KBM-7 (cell line): ENCODE data around the gene RNF224.
A peak's percentile ranks its signal among the peaks of the same experiment; 100 is the strongest.

Experiments used
- DNase-seq: peaks from one replicate; pipeline ENCODE4 v3.0.0-alpha.2; 2015
- in situ Hi-C: fragments of 300-500 bp; cut with MboI; formaldehyde crosslinking; loops from 2 replicates; pipeline ENCODE4 v1.14.3; 2020; ENCODE audit warnings: low sequenced_read_pairs, low pct_unique_long_range_greater_than_20kb, mixed read lengths

The RNF224 gene

GRCh38 chr9:137227054-137227852 is at the start of gene RNF224:
TSS of gene RNF224 (plus strand) at chr9:137227502. CDS start at chr9:137228336, 834 bp downstream.
- in situ Hi-C loops = no loop called here
- DNase-seq = peak; percentile 86

- in situ Hi-C loops = no loop called here
- no peak for DNase-seq
These were observed 48.9 kb upstream of the RNF224 start for GRCh38 chr9:137178201-137178938.

DNA sequence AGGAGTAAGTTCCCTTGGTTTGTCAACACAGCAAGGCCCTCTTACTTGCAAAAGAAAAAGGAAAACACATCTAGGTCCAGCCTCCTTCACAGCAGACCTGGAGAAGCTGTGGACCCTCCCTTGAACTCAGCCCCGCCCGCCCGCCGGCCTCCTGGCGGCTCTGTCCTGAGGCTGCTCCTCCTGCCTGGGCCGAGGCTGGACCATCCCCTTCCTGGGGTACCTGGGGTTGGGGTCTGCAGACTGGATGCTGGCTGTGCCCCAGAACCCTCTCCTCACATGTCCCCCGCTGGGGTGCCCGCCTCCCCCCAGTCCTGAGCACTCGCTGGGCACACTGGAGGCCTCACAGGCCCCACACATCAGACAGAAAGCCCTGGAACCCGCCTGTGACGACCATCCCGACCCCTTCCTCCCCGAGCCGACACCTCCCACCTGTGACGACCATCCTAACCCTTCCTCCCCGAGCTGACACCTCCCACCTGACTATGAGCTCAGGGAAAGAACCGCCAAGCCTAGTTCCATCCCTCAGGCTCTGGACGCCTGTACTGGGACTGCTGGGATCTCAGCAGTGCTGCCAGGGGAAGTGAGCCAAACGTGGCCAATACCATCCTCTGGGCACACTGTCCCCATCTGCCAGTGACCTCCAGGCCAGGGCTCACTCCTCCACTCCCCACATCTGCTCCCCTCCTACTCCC is 48.2 kb upstream of the RNF224 start:
- in situ Hi-C loops = no loop called here
- DNase-seq = no peak

DNA sequence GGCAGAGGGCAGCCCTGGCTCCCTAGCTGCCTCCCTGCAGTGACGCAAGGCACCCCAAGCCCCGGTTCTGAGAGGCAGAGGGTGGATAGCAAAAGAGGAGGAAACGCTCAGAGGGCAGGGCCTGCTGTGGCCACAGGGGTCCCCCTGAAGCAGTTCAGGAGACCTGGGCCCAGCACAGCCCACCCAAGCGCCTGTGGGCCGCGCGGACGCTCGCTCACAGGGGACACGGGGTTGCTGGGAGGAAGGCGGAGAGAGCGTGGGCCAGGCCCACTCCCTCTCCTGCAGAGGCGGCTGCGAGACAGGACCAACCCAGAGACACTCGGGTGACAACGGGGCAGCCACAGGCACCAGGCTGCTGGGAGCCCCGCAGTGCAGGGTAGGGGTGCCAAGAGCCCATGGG is 47.5 kb upstream of the RNF224 start:
- in situ Hi-C loops = no loop called here
- DNase-seq = no peak

DNA sequence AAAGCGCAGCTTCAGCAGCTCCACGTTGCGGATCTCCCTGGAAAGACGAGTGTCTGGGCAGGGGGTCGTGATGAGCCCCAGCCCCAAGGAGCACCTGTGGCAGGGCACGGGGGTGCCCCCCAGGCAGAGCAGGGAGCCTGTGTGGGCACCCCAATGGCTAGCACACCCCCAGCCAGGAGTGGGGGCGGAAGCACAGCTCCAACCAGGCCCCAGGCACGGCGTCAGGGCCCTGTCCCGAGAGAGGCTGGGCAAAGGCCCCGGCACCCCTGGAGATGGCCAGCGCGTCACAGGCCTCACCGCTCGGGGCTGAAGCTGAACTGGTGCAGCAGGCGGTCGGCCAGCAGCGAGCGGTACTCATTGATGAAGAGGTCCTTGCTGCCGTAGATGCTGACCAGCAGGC is 46.8 kb upstream of the RNF224 start:
- no peak for DNase-seq
- in situ Hi-C loops = no loop called here

DNA sequence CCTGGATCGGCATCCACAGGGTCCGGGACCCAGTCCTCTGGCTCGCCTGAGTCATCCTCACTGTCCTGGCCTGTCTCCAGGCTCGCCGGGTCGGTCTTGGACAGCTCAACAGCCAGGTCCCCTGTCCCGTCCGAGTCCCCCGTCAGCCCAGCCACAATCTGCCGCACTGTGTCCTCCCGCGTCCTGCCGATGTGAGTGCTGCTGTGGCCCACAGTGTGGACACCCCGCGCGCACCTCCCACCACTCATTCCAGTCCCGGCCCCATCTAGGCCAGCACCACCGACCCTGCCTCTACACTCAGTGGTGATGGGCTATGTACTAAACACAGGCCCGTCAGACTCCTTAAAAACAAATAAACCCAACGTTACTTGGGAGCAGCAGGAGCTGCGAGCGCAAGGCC is 45.6 kb upstream of the RNF224 start:
- in situ Hi-C loops = no loop called here

GRCh38 chr9:137182836-137183235 is 44.5 kb upstream of the RNF224 start:
- no peak for DNase-seq
- in situ Hi-C loops = no loop called here

More for the DNA sequence above, 45.6 kb upstream of the RNF224 start:
- no peak for DNase-seq

DNA sequence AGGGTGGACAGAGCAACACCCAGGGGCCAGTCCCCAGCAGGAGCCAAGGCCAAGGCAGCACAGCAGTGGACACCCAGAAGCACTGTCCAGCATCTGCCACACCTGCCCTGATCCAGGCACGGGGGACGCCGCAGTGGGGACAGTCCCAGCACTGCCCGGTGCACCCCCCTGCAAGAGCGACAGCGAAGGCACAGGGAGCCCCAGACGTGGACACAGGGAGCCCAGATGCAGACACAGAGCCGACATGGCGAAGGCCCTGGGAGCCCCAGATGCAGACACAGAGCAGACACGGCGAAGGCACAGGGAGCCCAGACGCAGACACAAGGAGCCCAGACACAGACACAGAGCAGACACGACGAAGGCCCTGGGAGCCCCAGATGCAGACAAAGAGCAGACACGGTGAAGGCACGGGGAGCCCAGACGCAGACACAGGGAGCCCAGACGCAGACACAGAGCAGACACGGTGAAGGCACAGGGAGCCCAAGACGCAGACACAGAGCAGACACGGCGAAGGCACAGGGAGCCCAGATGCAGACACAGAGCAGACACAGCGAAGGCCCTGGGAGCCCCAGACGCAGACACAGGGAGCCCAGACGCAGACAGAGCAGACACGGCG is 43.2 kb upstream of the RNF224 start:
- in situ Hi-C loops = no loop called here

DNA sequence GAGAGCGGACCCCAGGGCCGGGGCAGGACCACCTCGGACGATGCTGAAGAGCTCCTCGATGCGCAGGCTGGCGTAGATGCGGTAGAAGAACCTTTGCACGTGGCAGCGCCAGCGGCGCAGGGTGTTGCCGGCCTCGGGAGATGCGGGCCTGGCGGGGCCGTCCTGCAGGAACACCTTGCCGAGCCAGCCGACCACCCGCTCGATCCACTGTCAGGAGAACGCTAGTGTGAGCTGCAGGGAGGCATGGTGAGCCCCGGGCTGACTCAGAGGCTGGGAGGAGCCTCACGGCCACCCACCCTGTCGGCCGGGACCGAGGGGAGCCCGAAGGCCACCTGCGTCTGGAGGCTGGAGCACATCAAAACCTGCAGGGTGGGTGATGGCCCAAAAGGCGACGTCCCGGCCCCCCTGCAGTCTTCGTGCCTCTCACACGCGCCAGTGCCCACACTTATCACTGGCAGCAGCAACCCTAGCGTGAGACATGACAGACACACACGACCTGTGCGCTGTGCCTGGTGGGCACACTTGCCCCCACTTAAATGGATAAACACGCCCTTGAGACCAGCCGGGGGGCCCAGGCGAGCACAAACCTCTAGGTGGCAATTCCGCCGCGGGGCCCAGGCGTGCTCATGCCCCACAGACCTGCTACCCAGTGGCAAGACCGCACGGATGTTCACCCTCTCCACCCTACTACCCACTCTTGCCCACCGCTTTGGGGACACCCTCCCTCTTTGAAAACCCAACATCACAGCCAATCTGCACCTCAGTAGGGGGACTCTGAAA is 42.2 kb upstream of the RNF224 start:
- in situ Hi-C loops = no loop called here
- no peak for DNase-seq

More for the DNA sequence above, 43.2 kb upstream of the RNF224 start:
- no peak for DNase-seq

DNA sequence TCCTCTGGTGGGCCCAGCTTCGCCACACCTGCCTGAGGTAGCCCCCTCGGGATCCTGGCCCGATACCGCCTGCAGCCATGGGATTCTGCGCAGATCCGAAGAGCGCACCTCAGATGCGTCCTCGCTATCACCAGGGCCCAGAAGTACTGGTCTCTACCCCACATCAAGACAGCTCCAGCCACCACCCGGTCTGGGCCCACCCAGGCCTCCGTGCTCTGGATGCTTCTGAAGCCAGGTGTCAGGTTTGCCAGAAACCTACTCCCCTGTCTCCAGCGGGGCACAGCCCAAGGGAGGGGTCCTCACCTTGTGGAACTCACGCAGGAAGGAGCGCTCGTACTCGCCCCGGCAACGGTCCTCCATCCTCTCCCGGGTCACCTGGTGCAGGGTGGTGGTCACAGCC is 41.4 kb upstream of the RNF224 start:
- in situ Hi-C loops = no loop called here
- no peak for DNase-seq

DNA sequence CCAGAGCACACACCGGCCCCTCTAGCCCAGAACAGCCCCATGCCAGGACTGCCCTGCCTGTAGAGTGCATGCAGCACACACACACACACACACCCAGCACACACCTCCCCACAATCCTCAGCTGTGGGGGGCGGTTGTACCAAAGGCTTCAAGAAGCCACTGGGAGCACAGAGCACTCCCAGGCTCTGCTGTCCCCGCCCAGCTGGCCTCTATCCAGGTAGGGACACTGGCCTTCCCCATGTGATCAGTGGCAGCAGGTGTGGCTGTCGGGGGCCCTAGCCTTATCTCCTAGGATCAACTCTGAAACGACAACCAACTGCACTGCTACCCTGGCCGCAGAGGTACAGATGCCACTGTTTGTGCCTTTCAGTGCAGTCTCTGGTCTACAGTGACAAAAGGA is 40.9 kb upstream of the RNF224 start:
- DNase-seq = no peak
- in situ Hi-C loops = no loop called here

- DNase-seq = no peak
- in situ Hi-C loops = no loop called here
These were observed 39.9 kb upstream of the RNF224 start for GRCh38 chr9:137187386-137187785.

- in situ Hi-C loops = no loop called here
These were observed 39.2 kb upstream of the RNF224 start for GRCh38 chr9:137188086-137188489.

DNA sequence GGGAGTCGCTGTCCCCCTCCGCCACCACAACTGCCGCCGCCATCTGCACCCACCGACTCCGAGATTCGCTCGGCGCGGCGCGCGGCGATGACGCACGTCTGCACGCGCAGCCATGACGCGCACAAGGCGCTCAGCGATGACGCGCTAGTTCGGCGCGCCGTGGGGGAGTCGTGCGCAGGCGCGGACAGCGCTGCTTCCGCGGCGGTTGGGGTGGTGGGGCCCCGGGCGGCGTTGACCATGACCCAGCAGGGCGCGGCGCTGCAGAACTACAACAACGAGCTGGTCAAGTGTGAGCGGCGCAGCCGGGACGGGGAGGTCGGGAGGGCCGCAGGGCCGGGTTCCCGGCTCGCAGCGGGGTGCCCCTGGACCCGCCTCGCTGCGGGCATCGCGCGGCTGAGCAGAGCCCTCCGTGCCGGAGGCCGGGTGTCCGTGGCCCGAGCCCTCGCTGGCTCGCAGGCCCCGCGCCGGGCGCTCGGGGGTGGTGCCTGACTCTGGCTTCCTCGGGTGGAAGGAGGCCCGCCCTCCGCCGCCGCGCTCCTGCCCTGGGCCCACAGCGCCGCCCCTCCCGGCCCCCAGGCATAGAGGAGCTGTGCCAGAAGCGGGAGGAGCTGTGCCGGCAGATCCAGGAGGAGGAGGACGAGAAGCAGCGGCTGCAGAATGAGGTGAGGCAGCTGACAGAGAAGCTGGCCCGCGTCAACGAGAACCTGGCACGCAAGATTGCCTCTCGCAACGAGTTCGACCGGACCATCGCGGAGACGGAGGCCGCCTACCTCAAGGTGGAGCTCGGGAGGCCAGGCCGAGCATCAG is 38.6 kb upstream of the RNF224 start, which contains the start of the genes ANAPC2 and SSNA1:
Gene ANAPC2 (minus strand): TSS at position 71 of the 807 bp plus-strand sequence. CDS start 28 bp downstream, at position 43.
Gene SSNA1 (plus strand): TSS at position 187 of the 807 bp plus-strand sequence. CDS start 51 bp downstream, at position 238.
- DNase-seq = peak; percentile 93
- in situ Hi-C loops = no loop called here

More at GRCh38 chr9:137188086-137188489, 39.2 kb upstream of the RNF224 start:
- no peak for DNase-seq

DNA sequence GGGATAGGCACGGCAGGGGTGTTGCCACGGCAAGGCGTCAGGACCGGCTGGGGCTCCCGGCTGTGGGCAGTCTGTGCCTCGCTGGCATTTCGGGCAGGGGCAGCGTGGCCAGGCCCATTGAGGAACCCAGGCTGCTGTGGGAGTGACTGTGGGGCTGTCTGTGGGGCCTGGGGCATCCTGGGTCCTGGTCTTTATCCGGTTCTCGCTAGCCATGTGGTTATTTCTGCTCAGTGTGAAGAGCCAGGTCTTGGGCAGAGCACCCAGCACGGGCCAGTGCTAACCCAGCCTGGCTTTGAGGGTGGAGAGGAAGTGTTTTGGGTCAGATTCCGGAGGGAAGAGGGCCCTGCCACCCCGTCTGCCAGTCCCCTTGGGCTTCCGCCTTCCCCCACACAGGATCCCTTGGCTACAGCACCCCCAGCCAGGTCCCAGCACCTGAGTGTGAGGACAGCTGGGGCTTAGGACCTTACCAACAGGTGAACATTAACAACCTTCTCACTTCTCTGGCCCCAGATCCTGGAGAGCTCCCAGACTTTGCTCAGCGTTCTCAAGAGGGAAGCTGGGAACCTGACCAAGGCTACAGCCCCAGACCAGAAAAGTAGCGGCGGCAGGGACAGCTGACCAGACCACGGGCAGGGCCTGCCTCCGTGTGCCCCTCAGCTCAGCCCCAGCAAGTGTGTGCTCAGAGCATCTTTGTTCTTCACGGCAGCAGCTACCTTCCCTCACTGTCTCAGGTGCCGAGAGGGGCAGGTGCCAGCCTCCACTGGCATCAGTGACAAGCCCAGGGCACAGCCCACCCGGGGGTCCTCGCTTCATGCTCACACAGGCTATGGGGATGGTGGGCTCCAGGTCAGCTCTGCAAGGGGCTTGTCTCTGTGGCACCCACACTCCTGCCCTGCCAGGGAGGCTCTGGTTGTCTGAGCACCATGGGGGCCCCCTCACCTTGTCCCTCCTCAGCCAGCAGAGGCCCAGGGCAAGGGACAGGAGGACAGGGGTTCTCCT is 37.7 kb upstream of the RNF224 start:
- in situ Hi-C loops = no loop called here
- no peak for DNase-seq

DNA sequence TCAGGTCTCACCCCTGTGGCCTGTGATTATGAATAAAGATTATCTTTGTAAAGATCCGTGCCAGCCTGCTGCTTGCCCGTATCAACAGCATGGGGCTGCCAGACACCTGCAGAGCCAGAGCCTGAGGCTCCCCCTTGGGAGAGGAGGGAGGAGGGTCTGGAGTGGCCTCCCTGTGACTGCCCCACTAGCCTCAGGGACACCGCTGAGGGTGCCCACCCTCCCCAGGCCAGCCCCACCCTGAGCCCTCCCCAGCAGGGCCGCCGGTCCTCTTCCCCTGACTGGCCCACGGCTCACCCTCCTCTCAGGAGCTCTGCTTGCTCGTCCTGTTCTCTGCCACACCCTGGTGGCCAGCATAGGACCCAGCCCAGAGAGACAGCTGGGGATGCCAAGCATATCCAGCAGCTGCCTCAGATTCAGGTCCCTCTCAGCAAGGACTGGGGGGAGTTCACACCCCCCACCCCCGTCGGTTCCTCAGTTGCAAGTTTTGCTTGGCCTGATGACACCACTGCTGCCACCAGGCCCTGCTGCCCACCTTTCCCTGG is 36.9 kb upstream of the RNF224 start:
- no peak for DNase-seq

More for the DNA sequence above, 36.9 kb upstream of the RNF224 start:
- in situ Hi-C loops = no loop called here
